ENCODE measurements around the gene EEF1AKMT2.

Gene EEF1AKMT2

DNA sequence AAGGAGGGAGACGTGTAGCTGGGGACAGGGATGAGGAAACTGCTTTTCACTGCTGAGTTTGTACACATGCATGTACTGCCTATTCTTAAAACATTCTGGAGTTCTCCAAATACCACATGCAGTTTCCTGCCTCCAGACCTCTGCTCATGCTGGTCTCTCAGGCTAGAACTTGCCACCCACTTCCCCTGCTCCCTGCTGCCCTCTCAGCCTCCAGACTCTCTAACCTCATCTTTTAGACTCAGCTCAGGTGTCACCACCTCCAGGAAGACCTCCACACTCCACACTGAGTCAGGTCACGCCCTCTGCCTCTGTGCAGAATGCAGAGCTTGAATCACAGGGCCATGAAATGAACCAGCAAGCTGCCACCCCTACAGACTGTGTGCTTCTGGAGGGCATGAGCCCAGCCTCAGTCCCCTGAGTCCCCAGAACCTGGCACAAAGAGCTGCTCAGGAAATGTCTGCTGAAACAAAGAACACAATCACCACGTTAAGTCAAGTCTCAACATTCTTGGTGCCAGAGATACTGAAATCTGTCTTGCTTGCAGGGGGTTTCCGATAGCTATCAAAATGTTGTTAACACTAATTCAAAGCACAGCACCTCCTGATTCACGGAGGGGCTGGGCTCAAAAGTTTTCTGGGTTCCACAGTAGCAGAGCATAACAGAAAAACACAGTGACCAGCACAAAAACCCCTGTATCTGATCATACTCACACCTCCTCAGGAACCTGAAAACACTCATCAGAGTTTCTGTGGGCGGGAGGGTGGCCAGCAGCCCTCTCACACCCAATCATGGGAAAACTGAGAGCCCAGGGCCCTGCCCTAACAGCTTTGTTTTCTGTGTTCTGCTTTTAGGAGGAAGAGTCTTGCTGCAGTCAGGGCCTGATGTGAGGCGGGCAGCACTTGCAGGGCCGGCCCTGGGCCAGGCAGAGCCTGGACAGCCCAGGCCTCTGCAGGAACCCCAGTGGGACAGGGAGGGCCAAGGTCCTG is 68.6 kb downstream of the EEF1AKMT2 start:
- peak in 2 of 3 donors; percentile 11 to 41 for DNase-seq
- H3K27ac ChIP-seq (ENCODE audit: insufficient read depth, low read length, poor library complexity, severe bottlenecking), result peak overlapping the region; percentile 92
- H3K4me1 ChIP-seq (ENCODE audit: control insufficient read depth, insufficient read depth, low read length, poor library complexity, severe bottlenecking), result peaks cover 96% of the 10 kb centered on the region
- H3K36me3 ChIP-seq (ENCODE audit: control insufficient read depth, insufficient read depth, low read length), result no peaks in the 10 kb centered on the region
- no peaks in the 10 kb centered on the region for H3K27me3 ChIP-seq (replicated peaks; ENCODE audit: control insufficient read depth, insufficient read depth, low read length, poor library complexity, severe bottlenecking)
- H3K9me3 ChIP-seq (ENCODE audit: control insufficient read depth, low read length), result no peaks in the 10 kb centered on the region
- peak overlapping the region; percentile 28 for H3K4me3 ChIP-seq (ENCODE audit: insufficient read depth, low read depth, low read length, poor library complexity, severe bottlenecking)

DNA sequence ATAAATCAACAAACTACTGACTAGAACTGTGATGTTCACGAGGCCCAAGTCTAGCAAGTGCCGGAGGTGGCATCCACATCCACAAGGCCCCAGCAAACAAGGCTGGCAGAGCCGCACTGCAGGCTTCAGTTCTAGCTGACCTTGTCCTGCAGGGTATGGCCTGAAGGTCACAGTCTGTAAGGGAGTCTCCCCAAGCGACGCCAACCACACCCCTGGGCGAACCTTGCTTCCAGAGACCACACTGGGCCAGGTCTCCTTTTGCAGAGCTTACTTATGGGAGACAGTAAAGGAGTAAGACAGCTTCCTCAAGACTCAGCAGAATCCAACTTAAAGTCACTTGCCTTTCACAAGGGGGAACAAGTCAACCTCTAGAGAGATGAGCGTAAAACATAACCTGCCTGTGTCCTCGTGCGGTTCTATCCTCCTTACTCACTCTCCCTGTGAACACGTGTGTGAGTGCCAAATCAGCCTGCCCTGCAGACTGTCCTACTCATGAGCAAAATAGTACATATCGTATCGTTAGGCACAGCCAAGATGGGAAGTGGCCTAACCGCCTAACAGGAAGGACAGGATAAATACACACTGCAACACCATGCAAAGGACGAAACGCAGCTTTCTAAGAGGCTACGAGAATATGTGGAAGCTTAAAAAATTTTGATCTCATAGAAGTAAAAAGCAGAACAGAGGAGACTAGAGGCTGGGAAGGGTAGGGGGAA is 70.2 kb downstream of the EEF1AKMT2 start:
- Histone ChIP-seq H3K36me3 (ENCODE audit: control insufficient read depth, insufficient read depth, low read length) (no peaks in the 10 kb centered on the region), H3K4me1 (ENCODE audit: control insufficient read depth, insufficient read depth, low read length, poor library complexity, severe bottlenecking) (peaks cover 94% of the 10 kb centered on the region), H3K4me3 (ENCODE audit: insufficient read depth, low read depth, low read length, poor library complexity, severe bottlenecking) (no peak overlapping the region), H3K27me3 (replicated peaks; ENCODE audit: control insufficient read depth, insufficient read depth, low read length, poor library complexity, severe bottlenecking) (no peaks in the 10 kb centered on the region), H3K27ac (ENCODE audit: insufficient read depth, low read length, poor library complexity, severe bottlenecking) (peak overlapping the region; percentile 92), H3K9me3 (ENCODE audit: control insufficient read depth, low read length) (no peaks in the 10 kb centered on the region)
- DNase-seq, result no peak

DNA sequence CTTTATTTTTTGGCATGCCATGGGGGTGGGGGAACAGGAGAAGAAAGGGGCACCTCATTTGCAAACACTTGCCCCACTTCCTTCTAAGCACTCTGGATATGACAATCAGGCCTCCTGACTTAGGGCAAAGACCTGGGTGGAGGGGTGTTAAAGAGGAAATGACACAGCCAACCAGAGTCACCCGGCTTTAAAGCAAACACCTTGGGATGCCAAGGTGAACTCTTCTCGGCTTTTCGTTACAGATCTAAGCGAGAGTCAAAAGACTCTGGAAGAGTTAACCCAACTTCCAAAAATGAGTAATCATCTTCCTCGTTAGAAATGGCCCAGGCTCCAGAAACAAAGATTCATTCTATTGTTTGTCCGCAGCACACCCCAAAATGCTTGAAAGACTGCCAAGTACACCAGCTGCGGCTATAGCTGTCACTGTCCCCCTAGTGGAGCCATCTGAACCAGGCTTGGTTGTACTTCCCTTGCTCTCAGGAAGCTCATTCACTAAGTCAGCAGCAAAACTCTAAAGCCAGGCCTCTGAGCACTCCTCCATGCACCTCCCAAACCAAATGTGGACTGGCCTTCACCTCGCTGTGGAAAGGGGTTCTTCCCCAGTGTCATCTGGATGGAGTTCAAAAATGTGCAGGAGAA is 72.4 kb downstream of the EEF1AKMT2 start:
- Histone ChIP-seq H3K9me3 (ENCODE audit: control insufficient read depth, low read length) (no peaks in the 10 kb centered on the region), H3K27ac (ENCODE audit: insufficient read depth, low read length, poor library complexity, severe bottlenecking) (peak overlapping the region; percentile 92), H3K27me3 (replicated peaks; ENCODE audit: control insufficient read depth, insufficient read depth, low read length, poor library complexity, severe bottlenecking) (no peaks in the 10 kb centered on the region), H3K36me3 (ENCODE audit: control insufficient read depth, insufficient read depth, low read length) (no peaks in the 10 kb centered on the region), H3K4me1 (ENCODE audit: control insufficient read depth, insufficient read depth, low read length, poor library complexity, severe bottlenecking) (peaks cover 92% of the 10 kb centered on the region), H3K4me3 (ENCODE audit: insufficient read depth, low read depth, low read length, poor library complexity, severe bottlenecking) (peak overlapping the region; percentile 5)
- peak; percentile 54 to 68 (median 59) for DNase-seq

DNA sequence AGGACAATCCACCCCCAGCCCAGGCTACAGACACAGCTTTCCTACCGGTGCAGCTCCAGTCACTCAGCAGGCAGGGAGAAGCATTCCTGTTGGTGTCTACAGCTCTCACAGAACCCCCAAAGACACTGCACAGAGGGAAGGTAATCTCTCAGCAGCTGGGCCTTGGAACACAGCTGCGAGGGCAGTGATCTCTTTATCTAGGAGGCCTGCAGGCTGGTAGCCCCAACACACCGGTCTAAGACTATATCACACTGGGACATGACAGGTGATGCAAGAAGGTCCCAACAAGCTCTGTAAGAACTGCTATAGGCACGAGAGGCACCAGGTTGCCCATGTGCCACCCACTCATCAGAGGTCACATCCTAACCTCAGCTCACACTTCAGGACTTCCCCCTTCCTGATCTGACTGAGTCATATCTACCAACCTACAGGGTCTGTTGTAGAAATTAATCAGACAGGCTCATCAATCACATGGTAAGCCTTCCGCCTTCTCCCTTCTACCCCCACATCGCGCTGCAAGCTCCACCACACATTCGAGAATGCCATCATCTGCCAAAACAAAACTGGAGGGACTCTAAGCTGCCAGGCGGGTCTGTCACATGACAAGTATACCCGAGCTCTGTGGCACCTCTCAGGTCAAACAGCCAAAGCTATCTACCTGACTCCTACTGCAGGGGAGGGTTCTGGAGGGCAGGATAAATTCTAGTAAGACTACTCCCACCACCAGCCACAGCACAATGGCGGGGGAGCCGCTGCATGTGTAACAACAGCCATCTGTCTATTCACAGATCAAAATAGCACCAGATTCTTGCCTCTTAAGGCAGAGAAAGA is 73.6 kb downstream of the EEF1AKMT2 start:
- H3K36me3 ChIP-seq (ENCODE audit: control insufficient read depth, insufficient read depth, low read length), result no peaks in the 10 kb centered on the region
- H3K4me1 ChIP-seq (ENCODE audit: control insufficient read depth, insufficient read depth, low read length, poor library complexity, severe bottlenecking), result peaks cover 88% of the 10 kb centered on the region
- DNase-seq, result peak; percentile 67 to 83 (median 81)
- H3K27ac ChIP-seq (ENCODE audit: insufficient read depth, low read length, poor library complexity, severe bottlenecking), result peak overlapping the region; percentile 92
- H3K4me3 ChIP-seq (ENCODE audit: insufficient read depth, low read depth, low read length, poor library complexity, severe bottlenecking), result peak overlapping the region; percentile 15
- H3K27me3 ChIP-seq (replicated peaks; ENCODE audit: control insufficient read depth, insufficient read depth, low read length, poor library complexity, severe bottlenecking), result no peaks in the 10 kb centered on the region
- H3K9me3 ChIP-seq (ENCODE audit: control insufficient read depth, low read length), result no peaks in the 10 kb centered on the region

DNA sequence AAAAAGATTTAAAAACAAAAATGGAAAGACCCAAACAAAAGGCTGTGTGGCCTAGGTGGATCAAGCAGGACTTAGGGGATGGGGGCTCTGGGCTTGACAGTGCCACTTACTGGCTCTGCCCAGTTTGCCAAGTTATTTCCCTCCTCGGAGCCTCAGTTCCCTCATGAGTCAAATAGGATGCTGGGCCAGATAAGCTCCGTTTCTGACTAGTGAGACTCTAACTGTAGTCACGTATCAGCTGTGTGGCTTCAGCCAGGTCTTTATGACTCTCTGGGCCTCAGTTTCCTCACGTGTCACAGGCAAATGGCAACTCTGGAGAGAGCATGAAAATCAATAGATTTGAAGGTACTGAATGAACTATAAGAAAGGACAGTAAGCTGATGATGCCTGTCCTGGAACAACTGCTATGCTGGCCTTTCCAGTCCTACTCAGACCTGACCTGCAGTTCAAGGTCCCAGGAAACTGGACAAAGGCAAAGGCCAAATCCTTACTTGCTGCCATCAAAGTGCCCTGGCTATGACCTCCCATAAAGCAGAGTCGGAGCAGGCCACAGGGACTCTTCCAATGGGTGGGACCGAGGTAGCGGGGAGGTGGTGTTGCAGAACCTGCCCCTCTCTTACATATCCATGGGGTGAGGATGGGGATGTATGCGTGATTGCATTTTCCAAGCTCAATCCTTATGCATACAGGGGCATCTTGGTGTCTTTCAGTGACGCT is 74.5 kb downstream of the EEF1AKMT2 start:
- H3K9me3 ChIP-seq (ENCODE audit: control insufficient read depth, low read length), result no peaks in the 10 kb centered on the region
- DNase-seq, result no peak
- H3K27me3 ChIP-seq (replicated peaks; ENCODE audit: control insufficient read depth, insufficient read depth, low read length, poor library complexity, severe bottlenecking), result no peaks in the 10 kb centered on the region
- peaks cover 84% of the 10 kb centered on the region for H3K4me1 ChIP-seq (ENCODE audit: control insufficient read depth, insufficient read depth, low read length, poor library complexity, severe bottlenecking)
- no peaks in the 10 kb centered on the region for H3K36me3 ChIP-seq (ENCODE audit: control insufficient read depth, insufficient read depth, low read length)
- H3K4me3 ChIP-seq (ENCODE audit: insufficient read depth, low read depth, low read length, poor library complexity, severe bottlenecking), result no peak overlapping the region
- peak overlapping the region; percentile 92 for H3K27ac ChIP-seq (ENCODE audit: insufficient read depth, low read length, poor library complexity, severe bottlenecking)

DNA sequence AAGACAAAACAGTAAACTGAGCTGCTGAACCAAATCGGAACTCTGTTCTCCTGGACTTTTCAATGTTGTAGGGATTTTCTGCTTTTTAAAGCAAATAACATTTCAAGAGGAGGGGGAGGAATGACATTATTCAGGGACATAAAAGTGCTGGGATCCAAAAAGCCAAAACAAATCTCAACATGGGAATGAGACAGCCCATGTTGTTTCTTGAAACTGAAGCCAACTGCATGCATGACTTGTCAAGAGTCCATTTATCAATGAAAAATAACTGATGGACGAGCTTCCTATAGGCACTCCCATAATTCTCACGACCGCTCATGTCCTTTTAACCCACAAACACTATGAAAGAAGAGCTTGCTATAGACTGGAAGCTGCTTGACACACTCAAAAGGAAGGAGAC is 75.3 kb downstream of the EEF1AKMT2 start:
- Histone ChIP-seq H3K27me3 (replicated peaks; ENCODE audit: control insufficient read depth, insufficient read depth, low read length, poor library complexity, severe bottlenecking) (no peaks in the 10 kb centered on the region), H3K4me3 (ENCODE audit: insufficient read depth, low read depth, low read length, poor library complexity, severe bottlenecking) (no peak overlapping the region), H3K36me3 (ENCODE audit: control insufficient read depth, insufficient read depth, low read length) (no peaks in the 10 kb centered on the region), H3K27ac (ENCODE audit: insufficient read depth, low read length, poor library complexity, severe bottlenecking) (peak overlapping the region; percentile 92), H3K9me3 (ENCODE audit: control insufficient read depth, low read length) (no peaks in the 10 kb centered on the region), H3K4me1 (ENCODE audit: control insufficient read depth, insufficient read depth, low read length, poor library complexity, severe bottlenecking) (peaks cover 76% of the 10 kb centered on the region)
- DNase-seq, result no peak

DNA sequence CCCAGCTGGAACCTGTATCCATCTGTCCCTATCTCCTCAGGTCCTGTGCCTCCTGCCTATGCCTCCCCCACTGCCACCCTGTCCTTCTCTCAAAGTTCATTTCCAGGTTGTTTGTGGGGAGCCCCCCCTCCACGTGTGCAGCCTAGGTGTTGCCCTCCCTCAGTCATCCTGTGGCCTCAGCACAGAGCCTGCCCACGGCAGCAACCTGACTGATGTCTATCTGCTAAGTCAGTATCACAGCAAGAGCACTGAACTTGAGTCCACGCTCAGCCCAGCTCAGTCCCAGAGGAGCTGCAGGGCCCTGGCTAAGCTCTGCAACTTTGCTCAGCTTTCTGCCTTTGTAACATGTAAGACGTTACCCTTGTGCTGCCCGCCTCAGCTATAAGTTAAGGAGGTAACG is 76.2 kb downstream of the EEF1AKMT2 start:
- Histone ChIP-seq H3K36me3 (ENCODE audit: control insufficient read depth, insufficient read depth, low read length) (no peaks in the 10 kb centered on the region), H3K4me3 (ENCODE audit: insufficient read depth, low read depth, low read length, poor library complexity, severe bottlenecking) (no peak overlapping the region), H3K27ac (ENCODE audit: insufficient read depth, low read length, poor library complexity, severe bottlenecking) (peak overlapping the region; percentile 92), H3K9me3 (ENCODE audit: control insufficient read depth, low read length) (no peaks in the 10 kb centered on the region), H3K27me3 (replicated peaks; ENCODE audit: control insufficient read depth, insufficient read depth, low read length, poor library complexity, severe bottlenecking) (no peaks in the 10 kb centered on the region), H3K4me1 (ENCODE audit: control insufficient read depth, insufficient read depth, low read length, poor library complexity, severe bottlenecking) (peaks cover 76% of the 10 kb centered on the region)
- no peak for DNase-seq

DNA sequence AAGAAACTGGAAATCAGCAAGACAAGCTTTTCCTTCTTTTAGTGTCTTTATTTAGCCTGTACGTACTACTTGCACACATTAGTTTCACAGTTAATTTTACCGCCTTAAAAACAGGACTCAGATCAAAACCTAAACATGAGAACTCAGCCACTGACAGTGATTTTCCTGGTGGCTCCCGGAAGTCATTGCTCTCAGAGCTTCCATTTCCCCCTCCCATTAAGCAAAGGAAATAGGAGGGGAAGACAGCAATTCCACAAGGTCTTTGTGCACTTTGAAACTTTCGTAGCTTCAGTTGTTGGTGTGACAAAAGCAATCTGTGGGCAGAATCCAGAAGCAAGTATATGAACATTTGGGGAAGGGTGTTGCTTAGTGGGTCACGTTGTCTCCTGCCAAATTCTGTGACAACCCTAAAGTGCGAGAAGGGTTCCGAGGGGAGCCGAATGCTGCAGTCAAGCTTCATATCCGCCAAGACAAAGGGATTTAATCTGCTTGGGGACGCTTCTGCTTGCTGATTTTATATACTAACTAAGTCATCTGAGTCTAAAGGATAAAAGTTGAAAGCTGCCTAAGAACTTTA is 77.9 kb downstream of the EEF1AKMT2 start:
- Histone ChIP-seq H3K4me1 (ENCODE audit: control insufficient read depth, insufficient read depth, low read length, poor library complexity, severe bottlenecking) (peaks cover 77% of the 10 kb centered on the region), H3K27me3 (replicated peaks; ENCODE audit: control insufficient read depth, insufficient read depth, low read length, poor library complexity, severe bottlenecking) (no peaks in the 10 kb centered on the region), H3K36me3 (ENCODE audit: control insufficient read depth, insufficient read depth, low read length) (no peaks in the 10 kb centered on the region), H3K9me3 (ENCODE audit: control insufficient read depth, low read length) (no peaks in the 10 kb centered on the region), H3K4me3 (ENCODE audit: insufficient read depth, low read depth, low read length, poor library complexity, severe bottlenecking) (no peak overlapping the region), H3K27ac (ENCODE audit: insufficient read depth, low read length, poor library complexity, severe bottlenecking) (peak overlapping the region; percentile 92)
- DNase-seq, result no peak

Data from effector memory CD4-positive, alpha-beta T cell (primary cell).